22Rv1 (cell line): Measurements from ENCODE around the gene TNNI2.

Experiments used
- ZFX ChIP-seq: fragments of 450-650 bp; IDR thresholded peaks from 2 replicates; pipeline ENCODE4 v1.6.1; 2017; ENCODE audit warnings: antibody characterized with exemption, borderline replicate concordance
- TF ChIP-seq, protein P1 (sequence below): fragments of 450-650 bp; IDR thresholded peaks from 2 replicates; pipeline ENCODE4 v1.5.1; 2017; ENCODE audit warnings: mild to moderate bottlenecking

DNA sequence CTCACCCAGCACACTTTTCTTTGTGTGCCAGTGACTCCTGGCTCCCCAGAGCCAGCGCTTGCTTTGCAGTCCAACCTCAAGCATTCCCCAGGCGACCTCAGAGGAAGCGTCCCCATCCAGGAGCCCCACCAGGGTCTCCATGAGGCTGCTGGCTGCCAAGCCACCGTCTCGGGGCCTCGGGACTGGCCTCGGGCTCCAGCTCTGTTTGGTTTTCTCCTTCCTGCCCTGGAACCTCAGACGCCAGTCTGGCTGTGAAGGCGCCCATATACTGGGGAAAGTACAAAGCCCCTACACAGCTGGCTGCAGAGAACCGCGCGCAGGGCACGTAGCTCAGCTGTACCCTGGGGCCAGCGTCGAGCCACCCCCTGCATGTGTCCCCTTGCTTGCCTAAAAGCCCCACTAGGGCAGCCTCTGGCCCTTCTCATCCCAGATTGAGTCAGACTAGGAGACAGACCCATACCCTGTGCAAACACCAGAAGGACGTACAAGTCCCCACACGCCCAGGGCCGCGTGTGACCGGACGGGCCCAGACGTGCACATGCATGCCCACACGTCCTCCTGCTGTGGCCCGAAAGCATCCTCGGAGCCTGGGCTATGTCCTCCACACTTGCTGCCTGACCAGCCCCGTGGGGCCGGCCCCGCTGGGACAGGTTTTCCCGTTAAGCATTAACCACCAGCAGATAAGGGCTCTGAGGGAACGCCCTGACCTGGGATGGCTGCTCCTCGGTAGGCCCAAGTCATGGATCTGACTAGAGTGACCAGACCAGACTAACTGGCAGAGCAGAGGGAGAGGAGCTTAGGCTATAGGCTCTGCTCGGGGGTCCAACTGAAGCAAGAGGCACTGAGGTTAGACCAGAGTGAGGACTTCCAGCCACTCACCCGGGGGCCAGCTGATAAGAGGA is 8.2 kb upstream of the TNNI2 start:
- TF ChIP-seq, protein P1, sequence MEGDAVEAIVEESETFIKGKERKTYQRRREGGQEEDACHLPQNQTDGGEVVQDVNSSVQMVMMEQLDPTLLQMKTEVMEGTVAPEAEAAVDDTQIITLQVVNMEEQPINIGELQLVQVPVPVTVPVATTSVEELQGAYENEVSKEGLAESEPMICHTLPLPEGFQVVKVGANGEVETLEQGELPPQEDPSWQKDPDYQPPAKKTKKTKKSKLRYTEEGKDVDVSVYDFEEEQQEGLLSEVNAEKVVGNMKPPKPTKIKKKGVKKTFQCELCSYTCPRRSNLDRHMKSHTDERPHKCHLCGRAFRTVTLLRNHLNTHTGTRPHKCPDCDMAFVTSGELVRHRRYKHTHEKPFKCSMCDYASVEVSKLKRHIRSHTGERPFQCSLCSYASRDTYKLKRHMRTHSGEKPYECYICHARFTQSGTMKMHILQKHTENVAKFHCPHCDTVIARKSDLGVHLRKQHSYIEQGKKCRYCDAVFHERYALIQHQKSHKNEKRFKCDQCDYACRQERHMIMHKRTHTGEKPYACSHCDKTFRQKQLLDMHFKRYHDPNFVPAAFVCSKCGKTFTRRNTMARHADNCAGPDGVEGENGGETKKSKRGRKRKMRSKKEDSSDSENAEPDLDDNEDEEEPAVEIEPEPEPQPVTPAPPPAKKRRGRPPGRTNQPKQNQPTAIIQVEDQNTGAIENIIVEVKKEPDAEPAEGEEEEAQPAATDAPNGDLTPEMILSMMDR, result no peak
- TF ChIP-seq ZFX, result no peak
